ENCODE measurements around the gene SAMD4A.

- TF ChIP-seq CTCF (IDR thresholded peaks at IDR 0.05): no peak
- no peak for TF ChIP-seq POLR2A (IDR thresholded peaks at IDR 0.05)
Observed at GRCh38 chr14:54749727-54750126, 182.8 kb downstream of the SAMD4A start.

All from tibial nerve (tissue), 3 donors.